ENCODE measurements around the gene HABP2. TPM values are rescaled to one million over a fixed set of nuclear protein-coding genes. Genes with fewer than 3 reads are reported as not detected.

Gene HABP2
- total RNA-seq, 6 experiments from 2014 or later: not detected

GRCh38 chr10:113569576-113569975, 16.7 kb downstream of the HABP2 start:
- H3K27me3 Mint-ChIP-seq (ENCODE audit: insufficient read depth): peaks cover 28% of the 10 kb centered on the region
- H3K9me3 Mint-ChIP-seq: no peaks in the 10 kb centered on the region
- TF ChIP-seq CTCF (IDR thresholded peaks at IDR 0.05): no peak
- no peaks in the 10 kb centered on the region for H3K36me3 Mint-ChIP-seq (ENCODE audit: low read depth)
- H3K27ac Mint-ChIP-seq: no peak overlapping the region
- H3K4me1 Mint-ChIP-seq (ENCODE audit: low read depth): no peaks in the 10 kb centered on the region
- no peak for DNase-seq
- no peak overlapping the region for H3K4me3 Mint-ChIP-seq

GRCh38 chr10:113572520-113573290, 19.9 kb downstream of the HABP2 start:
- Mint-ChIP-seq H3K27ac (no peak overlapping the region), H3K27me3 (ENCODE audit: insufficient read depth) (peaks cover 26% of the 10 kb centered on the region), H3K9me3 (no peaks in the 10 kb centered on the region), H3K36me3 (ENCODE audit: low read depth) (no peaks in the 10 kb centered on the region), H3K4me3 (no peak overlapping the region), H3K4me1 (ENCODE audit: low read depth) (no peaks in the 10 kb centered on the region)
- DNase-seq: no peak
- no peak for TF ChIP-seq CTCF (IDR thresholded peaks at IDR 0.05)

- TF ChIP-seq CTCF (IDR thresholded peaks at IDR 0.05): no peak
- no peaks in the 10 kb centered on the region for H3K9me3 Mint-ChIP-seq
- no peaks in the 10 kb centered on the region for H3K36me3 Mint-ChIP-seq (ENCODE audit: low read depth)
Measured at GRCh38 chr10:113573368-113573767, 20.5 kb downstream of the HABP2 start.

GRCh38 chr10:113576852-113577251, 24.0 kb downstream of the HABP2 start:
- TF ChIP-seq CTCF (IDR thresholded peaks at IDR 0.05): no peak
- Mint-ChIP-seq H3K4me1 (ENCODE audit: low read depth) (no peaks in the 10 kb centered on the region), H3K4me3 (no peak overlapping the region), H3K9me3 (no peaks in the 10 kb centered on the region), H3K36me3 (ENCODE audit: low read depth) (no peaks in the 10 kb centered on the region), H3K27me3 (ENCODE audit: insufficient read depth) (peaks cover 16% of the 10 kb centered on the region), H3K27ac (no peak overlapping the region)
- DNase-seq: peak; percentile 8

More at GRCh38 chr10:113573368-113573767, 20.5 kb downstream of the HABP2 start:
- Mint-ChIP-seq H3K27me3 (ENCODE audit: insufficient read depth) (peaks cover 30% of the 10 kb centered on the region), H3K27ac (no peak overlapping the region), H3K4me3 (no peak overlapping the region), H3K4me1 (ENCODE audit: low read depth) (no peaks in the 10 kb centered on the region)
- no peak for DNase-seq

- H3K27ac Mint-ChIP-seq: no peak overlapping the region
- TF ChIP-seq CTCF (IDR thresholded peaks at IDR 0.05): no peak
- H3K27me3 Mint-ChIP-seq (ENCODE audit: insufficient read depth): peaks cover 14% of the 10 kb centered on the region
- no peak overlapping the region for H3K4me3 Mint-ChIP-seq
- H3K4me1 Mint-ChIP-seq (ENCODE audit: low read depth): no peaks in the 10 kb centered on the region
- H3K9me3 Mint-ChIP-seq: no peaks in the 10 kb centered on the region
- DNase-seq: no peak
- H3K36me3 Mint-ChIP-seq (ENCODE audit: low read depth): no peaks in the 10 kb centered on the region
Measured at GRCh38 chr10:113578773-113579172, 25.9 kb downstream of the HABP2 start.
